H9 (cell line): Measurements from ENCODE around the gene CCL24. TPM values are rescaled to one million over a fixed set of nuclear protein-coding genes. Genes with fewer than 3 reads are reported as not detected.

ENCODE experiments used
- DNase-seq: peaks from one replicate; pipeline ENCODE4 v3.0.0-alpha.2; 2017
- H2AFZ ChIP-seq: one replicate; pipeline ENCODE4 v1.6.1; 2013; ENCODE audit warnings: mild to moderate bottlenecking, low read length, control low read depth, moderate library complexity
- H2AK5ac ChIP-seq: 2 replicates; pipeline ENCODE4 v1.6.1; 2013; ENCODE audit warnings: low read length, control low read depth, mixed read lengths; ENCODE audit not compliant: insufficient read length
- H2BK120ac ChIP-seq: one replicate; pipeline ENCODE4 v1.6.1; 2013; ENCODE audit warnings: low read depth, mild to moderate bottlenecking, low read length, control low read depth, inconsistent platforms; ENCODE audit not compliant: poor library complexity, severe bottlenecking
- H2BK12ac ChIP-seq: 2 replicates; pipeline ENCODE4 v1.6.1; 2013; ENCODE audit warnings: low read length, control low read depth, mixed read lengths, low read depth; ENCODE audit not compliant: insufficient read length
- H2BK15ac ChIP-seq: 2 replicates; pipeline ENCODE4 v1.6.1; 2013; ENCODE audit warnings: low read depth, low read length, control low read depth
- H2BK20ac ChIP-seq: one replicate; pipeline ENCODE4 v1.6.1; 2013; ENCODE audit warnings: low read depth, mild to moderate bottlenecking, low read length, control low read depth, inconsistent platforms; ENCODE audit not compliant: poor library complexity, severe bottlenecking
- H2BK5ac ChIP-seq: 2 replicates; pipeline ENCODE4 v1.6.1; 2013; ENCODE audit warnings: low read length, control low read depth, mixed read lengths; ENCODE audit not compliant: insufficient read length
- H3K14ac ChIP-seq: 2 replicates; pipeline ENCODE4 v1.6.1; 2013; ENCODE audit warnings: low read length, control low read depth; ENCODE audit not compliant: insufficient read depth
- H3K18ac ChIP-seq: 2 replicates; pipeline ENCODE4 v1.6.1; 2013; ENCODE audit warnings: low read depth, mild to moderate bottlenecking, mixed read lengths, low read length, control low read depth; ENCODE audit not compliant: insufficient read length
- H3K23ac ChIP-seq: 2 replicates; pipeline ENCODE4 v1.6.1; 2013; ENCODE audit warnings: low read length, control low read depth, mixed read lengths, low read depth; ENCODE audit not compliant: insufficient read length
- H3K23me2 ChIP-seq: 2 replicates; pipeline ENCODE4 v1.6.1; 2013; ENCODE audit warnings: low read depth, mild to moderate bottlenecking, mixed read lengths, low read length, control low read depth; ENCODE audit not compliant: insufficient read length, poor library complexity, severe bottlenecking
- H3K27ac ChIP-seq: 2 replicates; pipeline ENCODE4 v1.5.1; 2013; ENCODE audit warnings: low read length, control low read depth, mixed read lengths, low read depth; ENCODE audit not compliant: insufficient read length
- H3K27me3 ChIP-seq: 2 replicates; pipeline ENCODE4 v1.6.1; 2013; ENCODE audit warnings: low read length, control low read depth, inconsistent platforms; ENCODE audit not compliant: insufficient read depth
- H3K4ac ChIP-seq: 2 replicates; pipeline ENCODE4 v1.6.1; 2013; ENCODE audit warnings: low read depth, mild to moderate bottlenecking, control low read depth, inconsistent platforms, low read length, moderate library complexity
- H3K4me1 ChIP-seq: 2 replicates; pipeline ENCODE4 v1.6.1; 2013; ENCODE audit warnings: low read length, control low read depth, inconsistent platforms; ENCODE audit not compliant: insufficient read depth
- H3K4me2 ChIP-seq: 2 replicates; pipeline ENCODE4 v1.6.1; 2013; ENCODE audit warnings: low read length, control low read depth, mixed read lengths; ENCODE audit not compliant: insufficient read length, insufficient read depth
- H3K56ac ChIP-seq: 2 replicates; pipeline ENCODE4 v1.6.1; 2013; ENCODE audit warnings: low read depth, mild to moderate bottlenecking, mixed read lengths, low read length, control low read depth; ENCODE audit not compliant: insufficient read length
- H3K79me1 ChIP-seq: 2 replicates; pipeline ENCODE4 v1.6.1; 2013; ENCODE audit warnings: low read depth, mild to moderate bottlenecking, moderate library complexity, low read length, control low read depth, inconsistent platforms; ENCODE audit not compliant: insufficient read depth, poor library complexity, severe bottlenecking
- H3K79me2 ChIP-seq: 2 replicates; pipeline ENCODE4 v1.6.1; 2013; ENCODE audit warnings: low read length, control low read depth, inconsistent platforms; ENCODE audit not compliant: insufficient read depth
- H3K9ac ChIP-seq: 2 replicates; pipeline ENCODE4 v1.6.1; 2013; ENCODE audit warnings: low read length, control low read depth, mixed read lengths; ENCODE audit not compliant: insufficient read length; ENCODE audit errors: extremely low read depth
- H3K9me3 ChIP-seq: one replicate; pipeline ENCODE4 v1.6.1; 2013; ENCODE audit warnings: low read depth, low read length, inconsistent platforms; ENCODE audit not compliant: control insufficient read depth
- H3T11ph ChIP-seq: one replicate; pipeline ENCODE4 v1.6.1; 2013; ENCODE audit warnings: mild to moderate bottlenecking, low read length, control low read depth, inconsistent platforms
- H4K20me1 ChIP-seq: one replicate; pipeline ENCODE4 v1.6.1; 2013; ENCODE audit not compliant: control insufficient read depth, insufficient read length, insufficient read depth
- H4K5ac ChIP-seq: 2 replicates; pipeline ENCODE4 v1.6.1; 2013; ENCODE audit warnings: low read depth, mild to moderate bottlenecking, mixed read lengths, low read length, control low read depth; ENCODE audit not compliant: insufficient read length
- H4K8ac ChIP-seq: replicated peaks from 2 replicates; pipeline ENCODE4 v1.6.1; 2013; ENCODE audit warnings: low read length, control low read depth, mixed read lengths, low read depth; ENCODE audit not compliant: insufficient read length
- H4K91ac ChIP-seq: 2 replicates; pipeline ENCODE4 v1.6.1; 2013; ENCODE audit warnings: low read depth, mild to moderate bottlenecking, moderate library complexity, mixed read lengths, low read length, control low read depth; ENCODE audit not compliant: insufficient read length
- H3K27ac Mint-ChIP-seq, 3 experiments: 2 replicates in 2 of 3; 3 replicates in 1 of 3; pipeline ENCODE4 v1.8.0; 2020 to 2021; ENCODE audit warnings: mixed read lengths in 3 of 3, mild to moderate bottlenecking in 1 of 3, moderate library complexity in 1 of 3
- H3K27me3 Mint-ChIP-seq: 2 replicates; pipeline ENCODE4 v1.8.0; 2021; ENCODE audit warnings: low read depth, mild to moderate bottlenecking, moderate library complexity, mixed read lengths
- H3K36me3 Mint-ChIP-seq, 3 experiments: 2 replicates in 2 of 3; 3 replicates in 1 of 3; pipeline ENCODE4 v1.8.0; 2020 to 2021; ENCODE audit warnings: low read depth in 3 of 3, mixed read lengths in 3 of 3; ENCODE audit not compliant: insufficient read depth in 1 of 3
- H3K4me1 Mint-ChIP-seq, 2 experiments: 2 replicates each; pipeline ENCODE4 v1.8.0; 2020; ENCODE audit warnings: mixed read lengths in 2 of 2
- H3K4me3 Mint-ChIP-seq, 2 experiments: 2 replicates in 1 of 2; 3 replicates in 1 of 2; pipeline ENCODE4 v1.8.0; 2020 to 2021; ENCODE audit warnings: mild to moderate bottlenecking in 2 of 2, mixed read lengths in 2 of 2, moderate library complexity in 1 of 2
- H3K9me3 Mint-ChIP-seq, 2 experiments: 2 replicates in 1 of 2; 3 replicates in 1 of 2; pipeline ENCODE4 v1.8.0; 2020; ENCODE audit warnings: mild to moderate bottlenecking in 2 of 2, mixed read lengths in 2 of 2, moderate library complexity in 1 of 2
- WGBS: extraction: QIAGEN DNeasy Blood & Tissue Kit; methylation state at CpG from one replicate; pipeline ENCODE4 v1.1.7; 2013; ENCODE audit warnings: missing lambda C conversion rate, low lambda C conversion rate, mixed read lengths; ENCODE audit not compliant: insufficient read length; ENCODE audit errors: extremely low coverage; 5-methylcytosine and 5-hydroxymethylcytosine counted together
- total RNA-seq: library from RNA; stranded (reverse); gene quantifications from 2 replicates; pipeline ENCODE4 v1.2.1, GENCODE V29; 2021
- TF ChIP-seq, protein P1 (sequence below): fragments of 200-600 bp; sonication (generic); conservative IDR thresholded peaks from 3 replicates; pipeline ENCODE4 v1.8.0; 2021; ENCODE audit warnings: antibody characterized with exemption, mild to moderate bottlenecking

CCL24 gene
- total RNA-seq, 1 experiment from 2014 or later: not detected

DNA sequence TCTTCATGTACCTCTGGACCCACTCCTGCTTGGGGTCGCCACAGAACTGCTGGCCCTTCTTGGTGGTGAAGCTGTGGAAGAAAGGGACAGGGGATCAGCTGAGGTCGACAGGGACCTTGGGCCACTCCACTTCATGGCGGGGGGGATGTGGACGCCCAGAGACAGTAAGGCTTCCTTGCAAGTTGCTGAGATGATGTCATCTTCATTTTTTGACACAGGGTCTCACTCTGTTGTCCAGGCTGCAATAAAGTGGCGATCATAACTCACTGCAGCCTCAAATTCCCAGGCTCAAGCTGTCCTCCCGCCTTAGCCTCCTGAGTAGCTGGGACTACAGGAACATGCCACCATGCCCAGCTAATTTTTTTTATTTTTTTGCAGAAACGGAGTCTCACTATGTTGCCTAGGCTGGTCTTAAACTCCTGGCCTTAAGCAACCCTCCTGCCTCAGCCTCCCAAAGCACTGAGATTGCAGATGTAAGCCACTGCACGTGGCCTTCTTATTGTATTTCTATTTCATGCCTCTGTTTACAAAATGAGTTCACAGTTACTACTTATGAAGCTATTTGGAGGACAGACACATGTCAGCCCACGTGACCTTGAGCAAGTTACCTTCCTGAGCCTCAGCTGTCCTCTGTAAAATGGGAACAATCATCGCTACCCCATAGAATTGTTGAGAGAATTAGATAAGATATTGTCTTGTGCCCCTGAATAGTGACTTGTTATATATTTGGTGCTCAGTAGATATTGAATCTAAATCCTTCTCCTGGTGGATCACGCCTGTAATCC lies 1.5 kb downstream of the CCL24 start:
- TF ChIP-seq, protein P1, sequence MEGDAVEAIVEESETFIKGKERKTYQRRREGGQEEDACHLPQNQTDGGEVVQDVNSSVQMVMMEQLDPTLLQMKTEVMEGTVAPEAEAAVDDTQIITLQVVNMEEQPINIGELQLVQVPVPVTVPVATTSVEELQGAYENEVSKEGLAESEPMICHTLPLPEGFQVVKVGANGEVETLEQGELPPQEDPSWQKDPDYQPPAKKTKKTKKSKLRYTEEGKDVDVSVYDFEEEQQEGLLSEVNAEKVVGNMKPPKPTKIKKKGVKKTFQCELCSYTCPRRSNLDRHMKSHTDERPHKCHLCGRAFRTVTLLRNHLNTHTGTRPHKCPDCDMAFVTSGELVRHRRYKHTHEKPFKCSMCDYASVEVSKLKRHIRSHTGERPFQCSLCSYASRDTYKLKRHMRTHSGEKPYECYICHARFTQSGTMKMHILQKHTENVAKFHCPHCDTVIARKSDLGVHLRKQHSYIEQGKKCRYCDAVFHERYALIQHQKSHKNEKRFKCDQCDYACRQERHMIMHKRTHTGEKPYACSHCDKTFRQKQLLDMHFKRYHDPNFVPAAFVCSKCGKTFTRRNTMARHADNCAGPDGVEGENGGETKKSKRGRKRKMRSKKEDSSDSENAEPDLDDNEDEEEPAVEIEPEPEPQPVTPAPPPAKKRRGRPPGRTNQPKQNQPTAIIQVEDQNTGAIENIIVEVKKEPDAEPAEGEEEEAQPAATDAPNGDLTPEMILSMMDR: no peak
- Histone ChIP-seq H3K23me2 (no peaks in the 10 kb centered on the region), H4K91ac (no peak overlapping the region)

More for the DNA sequence above, 1.5 kb downstream of the CCL24 start:
- H4K8ac ChIP-seq: no peak overlapping the region
- H2AFZ ChIP-seq: no peak overlapping the region
- H3K9ac ChIP-seq: no peak overlapping the region
- H3K27ac ChIP-seq: no peak overlapping the region
- H2BK20ac ChIP-seq: no peak overlapping the region
- H3K79me1 ChIP-seq: no peaks in the 10 kb centered on the region
- no peak overlapping the region for H2AK5ac ChIP-seq
- no peak overlapping the region for H3K4me2 ChIP-seq
- no peak overlapping the region for H3K4ac ChIP-seq
- H2BK5ac ChIP-seq: no peak overlapping the region
- H3K36me3 Mint-ChIP-seq: peaks cover 0 to 3% (median 0%) of the 10 kb centered on the region in 3 experiments; a peak in 2 of 7 replicates
- DNase-seq: no peak
- H4K5ac ChIP-seq: no peak overlapping the region
- no peak overlapping the region for H3K27ac Mint-ChIP-seq
- H3K27me3 ChIP-seq: no peaks in the 10 kb centered on the region
- H4K20me1 ChIP-seq: no peaks in the 10 kb centered on the region
- no peak overlapping the region for H3K14ac ChIP-seq
- H3K4me3 Mint-ChIP-seq: no peak overlapping the region
- H3K4me1 ChIP-seq: no peaks in the 10 kb centered on the region
- H3K23ac ChIP-seq: no peak overlapping the region
- no peaks in the 10 kb centered on the region for H3K9me3 ChIP-seq
- H3K79me2 ChIP-seq: no peaks in the 10 kb centered on the region
- no peak overlapping the region for H3T11ph ChIP-seq
- no peaks in the 10 kb centered on the region; a peak in 1 of 4 replicates for H3K4me1 Mint-ChIP-seq
- H2BK15ac ChIP-seq: no peak overlapping the region
- no peak overlapping the region for H3K18ac ChIP-seq
- WGBS: no CpG with 5 or more reads among the region's 11 CpGs
- H3K9me3 Mint-ChIP-seq: peaks cover 4 to 7% of the 10 kb centered on the region in 2 experiments; a peak in 4 of 5 replicates
- peaks cover 7% of the 10 kb centered on the region for H3K27me3 Mint-ChIP-seq
- H2BK120ac ChIP-seq: no peak overlapping the region
- no peak overlapping the region for H3K56ac ChIP-seq
- H2BK12ac ChIP-seq: no peak overlapping the region
